ENCODE results near the gene MDGA2. TPM values are rescaled to one million over a fixed set of nuclear protein-coding genes. Genes with fewer than 3 reads are reported as not detected.

Gene MDGA2
- total RNA-seq, 2 donors from 2014 or later, result not detected

DNA sequence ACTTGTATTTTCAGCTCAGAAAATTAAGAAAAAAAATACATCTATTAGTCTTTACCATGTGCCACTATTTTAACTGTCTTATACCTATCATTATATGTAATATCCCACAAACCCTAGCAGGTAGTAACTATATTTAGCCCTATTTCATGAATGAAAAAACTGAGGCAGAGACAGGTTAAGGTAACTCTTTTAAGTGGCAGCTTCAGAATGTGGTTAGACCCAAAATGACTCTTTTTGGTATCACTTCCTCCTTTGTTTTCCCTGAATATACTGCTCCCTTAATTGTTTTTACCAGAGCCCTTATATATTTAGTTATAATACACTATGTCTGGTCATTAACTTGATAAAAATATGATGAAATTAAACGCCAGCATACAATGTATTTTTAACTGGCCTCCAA, 788.3 kb downstream of the MDGA2 start:
- DNase-seq, result no peak
- H3K4me3 ChIP-seq, result no peak overlapping the region
- H3K4me1 ChIP-seq, result no peaks in the 10 kb centered on the region
- no peaks in the 10 kb centered on the region for H3K27me3 ChIP-seq
- H3K9me3 ChIP-seq, result no peaks in the 10 kb centered on the region
- H3K27ac ChIP-seq, result no peak overlapping the region
- intact Hi-C loops (cut with DNase I), result no loop called here
- no peaks in the 10 kb centered on the region for H3K36me3 ChIP-seq
- no peak overlapping the region for H3K9ac ChIP-seq (ENCODE audit: low read depth in 2 of 2, low read length in 2 of 2)
- TF ChIP-seq, protein P1, sequence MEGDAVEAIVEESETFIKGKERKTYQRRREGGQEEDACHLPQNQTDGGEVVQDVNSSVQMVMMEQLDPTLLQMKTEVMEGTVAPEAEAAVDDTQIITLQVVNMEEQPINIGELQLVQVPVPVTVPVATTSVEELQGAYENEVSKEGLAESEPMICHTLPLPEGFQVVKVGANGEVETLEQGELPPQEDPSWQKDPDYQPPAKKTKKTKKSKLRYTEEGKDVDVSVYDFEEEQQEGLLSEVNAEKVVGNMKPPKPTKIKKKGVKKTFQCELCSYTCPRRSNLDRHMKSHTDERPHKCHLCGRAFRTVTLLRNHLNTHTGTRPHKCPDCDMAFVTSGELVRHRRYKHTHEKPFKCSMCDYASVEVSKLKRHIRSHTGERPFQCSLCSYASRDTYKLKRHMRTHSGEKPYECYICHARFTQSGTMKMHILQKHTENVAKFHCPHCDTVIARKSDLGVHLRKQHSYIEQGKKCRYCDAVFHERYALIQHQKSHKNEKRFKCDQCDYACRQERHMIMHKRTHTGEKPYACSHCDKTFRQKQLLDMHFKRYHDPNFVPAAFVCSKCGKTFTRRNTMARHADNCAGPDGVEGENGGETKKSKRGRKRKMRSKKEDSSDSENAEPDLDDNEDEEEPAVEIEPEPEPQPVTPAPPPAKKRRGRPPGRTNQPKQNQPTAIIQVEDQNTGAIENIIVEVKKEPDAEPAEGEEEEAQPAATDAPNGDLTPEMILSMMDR (IDR thresholded peaks at IDR 0.05), result no peak

DNA sequence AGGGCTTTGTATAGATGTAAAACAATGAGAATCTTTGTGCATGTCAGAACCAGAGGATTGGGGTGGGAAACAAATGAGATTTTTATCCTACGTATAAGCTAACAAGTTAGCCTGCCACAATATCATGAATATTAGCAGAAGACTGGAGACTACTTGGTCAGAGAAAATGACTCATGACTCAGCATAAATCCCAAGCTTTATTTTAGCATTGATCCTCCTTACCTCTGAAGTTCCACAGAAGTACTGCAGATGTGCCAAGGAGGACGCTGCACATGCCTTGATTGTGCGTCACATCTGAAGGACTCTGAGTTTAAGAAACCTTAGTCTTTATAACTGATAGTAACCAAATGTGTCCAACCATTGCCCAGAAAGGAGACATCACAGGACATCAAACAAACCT, 789.8 kb downstream of the MDGA2 start:
- intact Hi-C loops (cut with DNase I), result no loop called here
- H3K27ac ChIP-seq, result no peak overlapping the region
- H3K4me3 ChIP-seq, result no peak overlapping the region
- DNase-seq, result no peak
- H3K4me1 ChIP-seq, result no peaks in the 10 kb centered on the region
- H3K36me3 ChIP-seq, result no peaks in the 10 kb centered on the region
- TF ChIP-seq, protein P1 (IDR thresholded peaks at IDR 0.05), result no peak
- H3K9ac ChIP-seq (ENCODE audit: low read depth in 2 of 2, low read length in 2 of 2), result no peak overlapping the region
- no peaks in the 10 kb centered on the region for H3K27me3 ChIP-seq
- no peaks in the 10 kb centered on the region for H3K9me3 ChIP-seq

DNA sequence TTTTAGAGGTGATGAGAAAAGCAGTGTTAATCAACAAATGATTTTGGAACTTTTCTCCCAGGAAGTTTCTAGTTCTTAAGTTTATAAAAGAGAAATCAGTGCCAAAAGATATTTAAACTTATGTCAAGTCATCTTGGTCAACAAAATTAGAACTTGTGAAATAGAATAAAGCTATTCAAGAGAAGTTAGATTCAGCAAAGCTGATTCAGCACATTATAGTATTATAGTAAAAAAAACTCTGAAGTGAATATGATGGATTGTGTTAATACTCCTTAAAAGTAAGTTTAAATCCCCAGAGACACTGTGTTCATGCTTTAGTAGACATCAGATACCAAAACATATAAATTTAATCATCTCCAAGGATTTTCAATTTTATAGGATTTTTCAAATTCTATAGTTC, 813.7 kb downstream of the MDGA2 start:
- no peaks in the 10 kb centered on the region for H3K36me3 ChIP-seq
- H3K9ac ChIP-seq (ENCODE audit: low read depth in 2 of 2, low read length in 2 of 2), result no peak overlapping the region
- no peaks in the 10 kb centered on the region for H3K27me3 ChIP-seq
- no peaks in the 10 kb centered on the region for H3K4me1 ChIP-seq
- H3K27ac ChIP-seq, result no peak overlapping the region
- H3K4me3 ChIP-seq, result no peak overlapping the region
- intact Hi-C loops (cut with DNase I), result no loop called here
- TF ChIP-seq, protein P1 (IDR thresholded peaks at IDR 0.05), result no peak
- H3K9me3 ChIP-seq, result no peaks in the 10 kb centered on the region
- DNase-seq, result no peak

DNA sequence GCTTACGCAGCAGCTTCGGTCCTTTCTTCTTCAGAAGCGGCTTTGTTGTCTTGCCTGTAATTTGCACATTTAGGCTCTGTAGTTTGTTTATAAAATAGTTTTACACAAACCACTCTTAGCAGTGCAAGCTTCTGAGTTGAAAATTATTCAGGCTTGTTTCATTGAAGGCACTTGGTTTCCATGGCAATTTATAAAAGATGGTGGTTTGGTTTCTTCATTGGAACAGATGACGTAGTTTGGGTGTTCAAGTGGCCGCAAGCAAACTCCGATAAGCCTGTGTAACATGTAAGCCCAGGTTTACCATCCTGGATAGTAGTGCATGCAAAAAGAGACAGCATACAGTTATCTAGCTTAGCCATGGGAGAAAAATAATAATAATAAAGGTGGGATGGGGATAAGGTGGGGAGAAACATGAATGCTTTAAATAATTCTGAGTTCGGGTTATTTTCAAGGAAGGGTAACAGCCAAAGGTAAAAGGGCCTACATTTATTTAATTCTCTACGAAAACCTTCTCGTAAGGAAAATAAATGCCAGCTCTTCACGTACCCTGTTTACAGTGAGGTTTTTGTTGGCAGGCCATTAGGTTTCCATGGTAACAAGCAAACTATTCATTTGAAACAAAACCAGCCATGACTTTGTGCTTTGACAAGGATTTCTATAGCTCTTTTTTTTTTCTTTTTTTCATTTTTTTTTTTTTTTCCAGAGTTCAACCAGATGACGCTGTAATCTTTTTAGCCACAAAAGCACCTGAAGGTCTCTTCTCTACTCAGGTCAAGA, 834.3 kb downstream of the MDGA2 start:
- intact Hi-C loops (cut with DNase I), result no loop called here
- H3K9me3 ChIP-seq, result no peaks in the 10 kb centered on the region
- no peak overlapping the region for H3K9ac ChIP-seq (ENCODE audit: low read depth in 2 of 2, low read length in 2 of 2)
- no peaks in the 10 kb centered on the region for H3K4me1 ChIP-seq
- H3K27ac ChIP-seq, result no peak overlapping the region
- no peaks in the 10 kb centered on the region for H3K27me3 ChIP-seq
- no peaks in the 10 kb centered on the region for H3K36me3 ChIP-seq
- no peak for DNase-seq
- H3K4me3 ChIP-seq, result no peak overlapping the region
- TF ChIP-seq, protein P1 (IDR thresholded peaks at IDR 0.05), result no peak

DNA sequence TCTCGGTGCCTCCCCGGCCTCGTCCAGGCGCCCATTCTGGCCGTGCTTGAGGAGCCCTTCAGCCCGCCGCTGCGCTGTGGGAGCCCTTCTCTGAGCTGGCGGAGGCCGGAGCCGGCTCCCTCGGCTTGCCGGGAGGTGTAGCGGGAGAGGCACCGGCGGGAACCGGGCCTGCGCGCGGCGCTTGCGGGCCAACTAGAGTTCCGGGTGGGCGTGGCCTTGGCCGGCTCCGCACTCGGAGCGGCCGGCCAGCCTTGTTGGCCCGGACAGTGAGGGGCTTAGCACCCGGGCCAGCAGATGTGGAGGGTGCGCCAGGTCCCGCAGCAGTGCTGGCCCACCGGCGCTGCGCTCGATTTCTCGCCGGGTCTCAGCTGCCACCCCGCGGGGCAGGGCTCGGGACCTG, 855.1 kb downstream of the MDGA2 start:
- H3K9ac ChIP-seq (ENCODE audit: low read depth in 2 of 2, low read length in 2 of 2), result no peak overlapping the region
- TF ChIP-seq, protein P1 (IDR thresholded peaks at IDR 0.05), result no peak
- no peaks in the 10 kb centered on the region for H3K9me3 ChIP-seq
- H3K27ac ChIP-seq, result no peak overlapping the region
- H3K4me3 ChIP-seq, result no peak overlapping the region
- intact Hi-C loops (cut with DNase I), result no loop called here
- H3K4me1 ChIP-seq, result no peaks in the 10 kb centered on the region
- DNase-seq, result no peak
- no peaks in the 10 kb centered on the region for H3K27me3 ChIP-seq
- no peaks in the 10 kb centered on the region for H3K36me3 ChIP-seq
